ENCODE results near the gene MACROH2A1.

MACROH2A1 gene

GRCh38 chr5:135322744-135323143 is 76.3 kb downstream of the MACROH2A1 start:
- TF ChIP-seq REST (IDR thresholded peaks at IDR 0.05; ENCODE audit: low read depth) (no peak), CREB1 (IDR thresholded peaks at IDR 0.05; ENCODE audit: low read depth) (no peak), TCF12 (IDR thresholded peaks at IDR 0.05; ENCODE audit: low read depth) (no peak), EGR1 (IDR thresholded peaks at IDR 0.05) (no peak), CEBPB (IDR thresholded peaks at IDR 0.05) (no peak), EP300 (IDR thresholded peaks at IDR 0.05; ENCODE audit: borderline replicate concordance) (no peak), RAD21 (IDR thresholded peaks at IDR 0.05; ENCODE audit: low read depth) (no peak), TEAD4 (IDR thresholded peaks at IDR 0.05) (no peak), USF1 (IDR thresholded peaks at IDR 0.05) (no peak), TAF1 (IDR thresholded peaks at IDR 0.05; ENCODE audit: low read depth) (no peak), MAX (IDR thresholded peaks at IDR 0.05) (no peak), ZBTB7A (IDR thresholded peaks at IDR 0.05; ENCODE audit: low read depth) (no peak), YY1 (IDR thresholded peaks at IDR 0.05; ENCODE audit: low read depth) (no peak), NFIC (IDR thresholded peaks at IDR 0.05) (no peak), FOXM1 (IDR thresholded peaks at IDR 0.05; ENCODE audit: borderline replicate concordance, low read depth) (no peak)

GRCh38 chr5:135322271-135322670 is 76.8 kb downstream of the MACROH2A1 start:
- TF ChIP-seq TCF12 (IDR thresholded peaks at IDR 0.05; ENCODE audit: low read depth) (no peak), TEAD4 (IDR thresholded peaks at IDR 0.05) (no peak), ZBTB7A (IDR thresholded peaks at IDR 0.05; ENCODE audit: low read depth) (no peak), REST (IDR thresholded peaks at IDR 0.05; ENCODE audit: low read depth) (no peak), EGR1 (IDR thresholded peaks at IDR 0.05) (no peak), FOXM1 (IDR thresholded peaks at IDR 0.05; ENCODE audit: borderline replicate concordance, low read depth) (no peak), YY1 (IDR thresholded peaks at IDR 0.05; ENCODE audit: low read depth) (no peak), NFIC (IDR thresholded peaks at IDR 0.05) (no peak), TAF1 (IDR thresholded peaks at IDR 0.05; ENCODE audit: low read depth) (no peak), CEBPB (IDR thresholded peaks at IDR 0.05) (no peak), EP300 (IDR thresholded peaks at IDR 0.05; ENCODE audit: borderline replicate concordance) (no peak), USF1 (IDR thresholded peaks at IDR 0.05) (no peak), RAD21 (IDR thresholded peaks at IDR 0.05; ENCODE audit: low read depth) (no peak)

DNA sequence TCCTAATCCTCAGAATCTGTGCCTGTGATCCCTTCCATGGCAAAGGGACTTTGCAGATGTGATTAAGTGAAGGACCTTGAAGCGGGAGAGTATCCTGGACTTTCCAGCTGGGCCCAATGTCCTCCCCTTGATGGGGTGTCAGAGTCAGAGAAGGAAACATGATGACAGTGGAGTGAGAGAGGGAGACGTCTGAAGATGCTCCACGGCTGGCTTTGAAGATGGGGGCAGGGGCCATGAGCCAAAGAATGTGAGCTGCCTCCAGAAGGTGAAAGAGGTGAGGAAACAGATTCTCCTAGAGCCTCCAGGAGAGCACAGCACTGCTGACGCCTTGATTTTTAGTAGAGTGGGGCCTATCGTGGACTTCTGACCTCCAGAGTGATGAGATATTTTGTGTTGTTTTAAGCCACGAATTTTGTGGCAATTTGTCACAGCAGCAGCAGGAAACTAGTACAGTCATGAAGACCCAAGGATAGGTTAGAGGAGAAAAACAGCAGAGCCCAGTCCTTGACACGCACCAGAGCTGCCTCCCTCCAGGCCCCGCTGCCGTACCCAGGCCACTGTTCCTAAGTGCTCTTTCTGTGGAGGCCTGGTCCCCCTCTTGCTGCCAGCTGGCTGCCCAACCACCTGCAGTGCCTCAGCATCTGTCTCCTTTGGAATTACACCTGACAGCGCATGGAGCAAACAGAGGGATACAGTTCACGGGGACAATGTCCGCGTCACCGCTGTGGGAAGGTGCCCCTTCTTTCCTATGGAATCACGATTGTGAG is 78.1 kb downstream of the MACROH2A1 start:
- TF ChIP-seq REST (IDR thresholded peaks at IDR 0.05; ENCODE audit: low read depth) (no peak), TCF12 (IDR thresholded peaks at IDR 0.05; ENCODE audit: low read depth) (no peak), FOXM1 (IDR thresholded peaks at IDR 0.05; ENCODE audit: borderline replicate concordance, low read depth) (no peak), CREB1 (IDR thresholded peaks at IDR 0.05; ENCODE audit: low read depth) (no peak), EGR1 (IDR thresholded peaks at IDR 0.05) (no peak), EP300 (IDR thresholded peaks at IDR 0.05; ENCODE audit: borderline replicate concordance) (no peak), CEBPB (IDR thresholded peaks at IDR 0.05) (no peak), MAX (IDR thresholded peaks at IDR 0.05) (no peak), RAD21 (IDR thresholded peaks at IDR 0.05; ENCODE audit: low read depth) (no peak), NFIC (IDR thresholded peaks at IDR 0.05) (no peak), USF1 (IDR thresholded peaks at IDR 0.05) (no peak), ZBTB7A (IDR thresholded peaks at IDR 0.05; ENCODE audit: low read depth) (no peak), YY1 (IDR thresholded peaks at IDR 0.05; ENCODE audit: low read depth) (no peak), TAF1 (IDR thresholded peaks at IDR 0.05; ENCODE audit: low read depth) (no peak), TEAD4 (IDR thresholded peaks at IDR 0.05) (no peak)

All from Ishikawa (cell line).